C4-2B (cell line): Measurements from ENCODE around the gene TMEM200B.
"Not testable (repeated sequence)": the region's sequence is repeated elsewhere in the genome, so short reads cannot be mapped to it uniquely, and the experiment has no call there.

Experiments used
- ZFX ChIP-seq: fragments of 450-650 bp; IDR thresholded peaks from 2 replicates; pipeline ENCODE4 v1.6.1; 2017
- TF ChIP-seq, protein P1 (sequence below): fragments of 450-650 bp; conservative IDR thresholded peaks from 2 replicates; pipeline ENCODE4 v1.5.1; 2017; ENCODE audit warnings: mild to moderate bottlenecking

DNA sequence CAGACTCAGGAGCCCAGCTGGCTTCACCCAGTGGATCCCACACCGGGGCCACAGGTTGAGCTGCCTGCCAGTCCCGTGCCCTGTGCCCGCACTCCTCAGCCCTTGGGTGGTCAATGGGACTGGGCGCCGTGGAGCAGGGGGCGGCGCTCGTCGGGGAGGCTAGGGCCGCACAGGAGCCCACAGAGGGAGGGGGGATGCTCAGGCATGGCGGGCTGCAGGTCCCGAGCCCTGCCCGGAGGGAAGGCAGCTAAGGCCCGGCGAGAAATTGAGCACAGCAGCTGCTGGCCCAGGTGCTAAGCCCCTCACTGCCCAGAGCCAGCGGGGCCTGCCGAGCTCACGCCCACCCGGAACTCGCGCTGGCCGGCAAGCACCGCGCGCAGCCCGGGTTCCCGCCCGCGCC is 7.4 kb upstream of the TMEM200B start:
- TF ChIP-seq, protein P1, sequence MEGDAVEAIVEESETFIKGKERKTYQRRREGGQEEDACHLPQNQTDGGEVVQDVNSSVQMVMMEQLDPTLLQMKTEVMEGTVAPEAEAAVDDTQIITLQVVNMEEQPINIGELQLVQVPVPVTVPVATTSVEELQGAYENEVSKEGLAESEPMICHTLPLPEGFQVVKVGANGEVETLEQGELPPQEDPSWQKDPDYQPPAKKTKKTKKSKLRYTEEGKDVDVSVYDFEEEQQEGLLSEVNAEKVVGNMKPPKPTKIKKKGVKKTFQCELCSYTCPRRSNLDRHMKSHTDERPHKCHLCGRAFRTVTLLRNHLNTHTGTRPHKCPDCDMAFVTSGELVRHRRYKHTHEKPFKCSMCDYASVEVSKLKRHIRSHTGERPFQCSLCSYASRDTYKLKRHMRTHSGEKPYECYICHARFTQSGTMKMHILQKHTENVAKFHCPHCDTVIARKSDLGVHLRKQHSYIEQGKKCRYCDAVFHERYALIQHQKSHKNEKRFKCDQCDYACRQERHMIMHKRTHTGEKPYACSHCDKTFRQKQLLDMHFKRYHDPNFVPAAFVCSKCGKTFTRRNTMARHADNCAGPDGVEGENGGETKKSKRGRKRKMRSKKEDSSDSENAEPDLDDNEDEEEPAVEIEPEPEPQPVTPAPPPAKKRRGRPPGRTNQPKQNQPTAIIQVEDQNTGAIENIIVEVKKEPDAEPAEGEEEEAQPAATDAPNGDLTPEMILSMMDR, result not testable (repeated sequence)
- TF ChIP-seq ZFX, result not testable (repeated sequence)
